GM12878 (cell line): ENCODE measurements around the gene ZNF672. TPM values are rescaled to one million over a fixed set of nuclear protein-coding genes. Genes with fewer than 3 reads are reported as not detected.

Source experiments
- BHLHE40 ChIP-seq, 2 experiments: fragments of 450-650 bp in 1 of 2; IDR thresholded peaks; 2 replicates each; pipeline ENCODE4 v1.6.1; 2011 to 2017; ENCODE audit warnings: low read depth in 2 of 2, borderline replicate concordance in 1 of 2, improper control_type of control experiment in 1 of 2, low read length in 1 of 2, mild to moderate bottlenecking in 1 of 2
- CHD1 ChIP-seq: IDR thresholded peaks from 2 replicates; pipeline ENCODE4 v1.6.1; 2012; ENCODE audit warnings: low read depth, low read length, improper control_type of control experiment
- CHD2 ChIP-seq: IDR thresholded peaks from 2 replicates; pipeline ENCODE4 v1.6.1; 2011; ENCODE audit warnings: low read depth, low read length, improper control_type of control experiment, borderline replicate concordance
- CREM ChIP-seq: IDR thresholded peaks from 2 replicates; pipeline ENCODE4 v1.6.1; 2014; ENCODE audit warnings: antibody characterized with exemption, low read depth
- FOS ChIP-seq: IDR thresholded peaks from 3 replicates; pipeline ENCODE4 v1.6.1; 2011; ENCODE audit warnings: borderline replicate concordance; ENCODE audit not compliant: insufficient read length; ENCODE audit errors: extremely low read depth
- JUND ChIP-seq: IDR thresholded peaks from 2 replicates; pipeline ENCODE4 v1.6.1; 2012; ENCODE audit warnings: low read depth, mild to moderate bottlenecking, low read length, improper control_type of control experiment, moderate library complexity
- KAT2A ChIP-seq: conservative IDR thresholded peaks from 2 replicates; pipeline ENCODE4 v1.6.1; 2011; ENCODE audit warnings: low read depth, low read length; ENCODE audit not compliant: control insufficient read depth
- MEF2A ChIP-seq: IDR thresholded peaks from 2 replicates; pipeline ENCODE4 v1.6.1; 2011; ENCODE audit warnings: low read depth, mild to moderate bottlenecking, low read length, moderate library complexity; ENCODE audit not compliant: insufficient read depth
- MEF2B ChIP-seq: fragments of 450-650 bp; IDR thresholded peaks from 2 replicates; pipeline ENCODE4 v1.6.1; 2018; ENCODE audit warnings: mild to moderate bottlenecking, moderate library complexity; ENCODE audit not compliant: partially characterized antibody, poor library complexity, severe bottlenecking
- MYB ChIP-seq: fragments of 150-350 bp; IDR thresholded peaks from 2 replicates; pipeline ENCODE4 v1.6.1; 2014; ENCODE audit warnings: mild to moderate bottlenecking, low read depth, low read length, borderline replicate concordance
- NR2C2 ChIP-seq: IDR thresholded peaks from 2 replicates; pipeline ENCODE4 v1.6.1; 2011; ENCODE audit warnings: borderline replicate concordance, low read depth; ENCODE audit not compliant: control insufficient read depth, insufficient read length
- POLR2AphosphoS2 ChIP-seq: IDR thresholded peaks from 2 replicates; pipeline ENCODE4 v1.6.1; 2011; ENCODE audit warnings: low read depth, mild to moderate bottlenecking, low read length, improper control_type of control experiment, moderate library complexity
- RAD51 ChIP-seq: fragments of 450-650 bp; IDR thresholded peaks from 2 replicates; pipeline ENCODE4 v1.6.1; 2016; ENCODE audit warnings: moderate library complexity, mild to moderate bottlenecking, inconsistent platforms
- RFX5 ChIP-seq: IDR thresholded peaks from 2 replicates; pipeline ENCODE4 v1.6.1; 2011; ENCODE audit warnings: low read depth, low read length, improper control_type of control experiment
- SMC3 ChIP-seq: IDR thresholded peaks from 2 replicates; pipeline ENCODE4 v1.6.1; 2011; ENCODE audit warnings: low read length, improper control_type of control experiment, borderline replicate concordance
- SREBF2 ChIP-seq: IDR thresholded peaks from 2 replicates; pipeline ENCODE4 v1.6.1; 2012; ENCODE audit warnings: mild to moderate bottlenecking, low read length
- SUPT20H ChIP-seq: IDR thresholded peaks from 2 replicates; pipeline ENCODE4 v1.6.1; 2011; ENCODE audit warnings: low read depth, mild to moderate bottlenecking, low read length, moderate library complexity, borderline replicate concordance; ENCODE audit not compliant: control insufficient read depth
- WRNIP1 ChIP-seq: IDR thresholded peaks from 2 replicates; pipeline ENCODE4 v1.6.1; 2011; ENCODE audit warnings: low read depth, low read length, improper control_type of control experiment, borderline replicate concordance
- ZNF622 ChIP-seq: fragments of 450-650 bp; IDR thresholded peaks from 2 replicates; pipeline ENCODE4 v1.6.1; 2017; ENCODE audit warnings: mild to moderate bottlenecking, inconsistent platforms
- polyA plus RNA-seq, 11 experiments: library from polyadenylated mRNA; depleted of rRNA in 4 of 11; unstranded in 6 of 11; stranded (reverse) in 5 of 11; fragments of >200 nt; fragmentation: Nextera tagmentation in 4 of 11; fragmentation: Illumina TruSeq in 1 of 11; extraction: Ambion mirVana in 4 of 11; extraction: Trizol in 1 of 11; gene quantifications; 1 replicate in 1 of 11; 2 replicates in 10 of 11; pipeline versions ENCODE4 v1.2.1 to v1.2.3, GENCODE V29; 2011 to 2016; ENCODE audit warnings: inconsistent platforms in 2 of 11, missing spikeins in 2 of 11, low read depth in 1 of 11
- total RNA-seq, 4 experiments: library from RNA; depleted of rRNA in 3 of 4; stranded (reverse); fragments of >200 nt in 3 of 4; fragmentation: Illumina TruSeq in 1 of 4; extraction: Trizol in 1 of 4; gene quantifications; 2 replicates each; pipeline versions ENCODE4 v1.2.1 to v1.2.3, GENCODE V29; 2013 to 2021
- TF ChIP-seq, protein P1 (sequence below): fragments of 450-650 bp; IDR thresholded peaks from 2 replicates; pipeline ENCODE4 v1.6.1; 2018; ENCODE audit warnings: mild to moderate bottlenecking, low read depth, moderate library complexity; ENCODE audit not compliant: partially characterized antibody
- TF ChIP-seq, protein P2 (sequence below): fragments of 450-650 bp; IDR thresholded peaks from 2 replicates; pipeline ENCODE4 v1.6.1; 2017; ENCODE audit warnings: antibody characterized with exemption, mild to moderate bottlenecking, moderate library complexity
- TF ChIP-seq, protein P3 (sequence below): IDR thresholded peaks from 2 replicates; pipeline ENCODE4 v1.6.1; 2012; ENCODE audit warnings: low read depth, low read length, improper control_type of control experiment
- TF ChIP-seq, protein P4 (sequence below): IDR thresholded peaks from 2 replicates; pipeline ENCODE4 v1.6.1; 2012; ENCODE audit warnings: low read depth, low read length, improper control_type of control experiment

Gene ZNF672
- total and polyA plus RNA-seq, 10 of the 15 experiments (the other 5 are each of a cell fraction or from before 2014, with no cell fraction given), result 2.9 to 51.3 (median 39.8) TPM

DNA sequence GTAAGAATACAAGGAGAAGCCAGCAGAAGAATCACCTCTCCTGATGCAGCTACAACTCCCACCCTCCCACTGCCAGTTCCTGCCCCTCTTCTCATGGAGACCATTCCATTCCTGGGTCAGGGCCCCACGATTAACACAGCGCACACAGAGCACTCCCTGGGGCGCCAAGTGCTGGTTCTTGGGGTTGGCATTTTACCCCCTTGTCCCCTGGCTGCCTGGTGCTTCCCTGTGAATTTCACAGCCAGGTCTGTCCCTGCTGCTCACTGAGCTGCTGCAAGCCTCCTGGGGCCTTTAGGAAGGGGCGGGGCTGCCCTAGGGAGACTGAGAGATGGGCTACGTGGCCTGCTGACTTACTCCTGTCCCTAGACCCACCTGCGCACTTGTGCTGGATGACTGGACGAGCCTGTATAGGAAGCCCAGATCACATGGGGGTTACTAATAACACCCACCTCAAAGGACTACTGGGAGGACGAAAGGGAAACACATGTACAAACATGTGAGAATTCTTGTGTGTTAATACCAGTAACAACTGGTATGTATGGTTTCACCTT lies 4.8 kb downstream of the ZNF672 start (continued):
- TF ChIP-seq, protein P1, sequence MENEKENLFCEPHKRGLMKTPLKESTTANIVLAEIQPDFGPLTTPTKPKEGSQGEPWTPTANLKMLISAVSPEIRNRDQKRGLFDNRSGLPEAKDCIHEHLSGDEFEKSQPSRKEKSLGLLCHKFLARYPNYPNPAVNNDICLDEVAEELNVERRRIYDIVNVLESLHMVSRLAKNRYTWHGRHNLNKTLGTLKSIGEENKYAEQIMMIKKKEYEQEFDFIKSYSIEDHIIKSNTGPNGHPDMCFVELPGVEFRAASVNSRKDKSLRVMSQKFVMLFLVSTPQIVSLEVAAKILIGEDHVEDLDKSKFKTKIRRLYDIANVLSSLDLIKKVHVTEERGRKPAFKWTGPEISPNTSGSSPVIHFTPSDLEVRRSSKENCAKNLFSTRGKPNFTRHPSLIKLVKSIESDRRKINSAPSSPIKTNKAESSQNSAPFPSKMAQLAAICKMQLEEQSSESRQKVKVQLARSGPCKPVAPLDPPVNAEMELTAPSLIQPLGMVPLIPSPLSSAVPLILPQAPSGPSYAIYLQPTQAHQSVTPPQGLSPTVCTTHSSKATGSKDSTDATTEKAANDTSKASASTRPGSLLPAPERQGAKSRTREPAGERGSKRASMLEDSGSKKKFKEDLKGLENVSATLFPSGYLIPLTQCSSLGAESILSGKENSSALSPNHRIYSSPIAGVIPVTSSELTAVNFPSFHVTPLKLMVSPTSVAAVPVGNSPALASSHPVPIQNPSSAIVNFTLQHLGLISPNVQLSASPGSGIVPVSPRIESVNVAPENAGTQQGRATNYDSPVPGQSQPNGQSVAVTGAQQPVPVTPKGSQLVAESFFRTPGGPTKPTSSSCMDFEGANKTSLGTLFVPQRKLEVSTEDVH, result no peak
- TF ChIP-seq MYB (no peak), KAT2A (no peak), SUPT20H (no peak), CHD1 (no peak), POLR2AphosphoS2 (no peak), RAD51 (peak; percentile 84), WRNIP1 (no peak), CHD2 (0 out of 2 replicates have a peak, but pooled peaks have one; percentile 38), SREBF2 (no peak), MEF2B (peak; percentile 93), FOS (no peak), SMC3 (no peak), NR2C2 (no peak), MEF2A (no peak), RFX5 (no peak), BHLHE40 (IDR thresholded peaks at IDR 0.05; ENCODE audit: borderline replicate concordance in 1 of 2, low read depth in 2 of 2, low read length in 1 of 2) (peak; percentile 48 to 50; a peak in 3 of 4 replicates), JUND (no peak), CREM (peak; percentile 21; the same call in 1 of the 2 replicates), ZNF622 (no peak)
- TF ChIP-seq, protein P2, sequence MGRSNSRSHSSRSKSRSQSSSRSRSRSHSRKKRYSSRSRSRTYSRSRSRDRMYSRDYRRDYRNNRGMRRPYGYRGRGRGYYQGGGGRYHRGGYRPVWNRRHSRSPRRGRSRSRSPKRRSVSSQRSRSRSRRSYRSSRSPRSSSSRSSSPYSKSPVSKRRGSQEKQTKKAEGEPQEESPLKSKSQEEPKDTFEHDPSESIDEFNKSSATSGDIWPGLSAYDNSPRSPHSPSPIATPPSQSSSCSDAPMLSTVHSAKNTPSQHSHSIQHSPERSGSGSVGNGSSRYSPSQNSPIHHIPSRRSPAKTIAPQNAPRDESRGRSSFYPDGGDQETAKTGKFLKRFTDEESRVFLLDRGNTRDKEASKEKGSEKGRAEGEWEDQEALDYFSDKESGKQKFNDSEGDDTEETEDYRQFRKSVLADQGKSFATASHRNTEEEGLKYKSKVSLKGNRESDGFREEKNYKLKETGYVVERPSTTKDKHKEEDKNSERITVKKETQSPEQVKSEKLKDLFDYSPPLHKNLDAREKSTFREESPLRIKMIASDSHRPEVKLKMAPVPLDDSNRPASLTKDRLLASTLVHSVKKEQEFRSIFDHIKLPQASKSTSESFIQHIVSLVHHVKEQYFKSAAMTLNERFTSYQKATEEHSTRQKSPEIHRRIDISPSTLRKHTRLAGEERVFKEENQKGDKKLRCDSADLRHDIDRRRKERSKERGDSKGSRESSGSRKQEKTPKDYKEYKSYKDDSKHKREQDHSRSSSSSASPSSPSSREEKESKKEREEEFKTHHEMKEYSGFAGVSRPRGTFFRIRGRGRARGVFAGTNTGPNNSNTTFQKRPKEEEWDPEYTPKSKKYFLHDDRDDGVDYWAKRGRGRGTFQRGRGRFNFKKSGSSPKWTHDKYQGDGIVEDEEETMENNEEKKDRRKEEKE, result no peak
- TF ChIP-seq, protein P3, sequence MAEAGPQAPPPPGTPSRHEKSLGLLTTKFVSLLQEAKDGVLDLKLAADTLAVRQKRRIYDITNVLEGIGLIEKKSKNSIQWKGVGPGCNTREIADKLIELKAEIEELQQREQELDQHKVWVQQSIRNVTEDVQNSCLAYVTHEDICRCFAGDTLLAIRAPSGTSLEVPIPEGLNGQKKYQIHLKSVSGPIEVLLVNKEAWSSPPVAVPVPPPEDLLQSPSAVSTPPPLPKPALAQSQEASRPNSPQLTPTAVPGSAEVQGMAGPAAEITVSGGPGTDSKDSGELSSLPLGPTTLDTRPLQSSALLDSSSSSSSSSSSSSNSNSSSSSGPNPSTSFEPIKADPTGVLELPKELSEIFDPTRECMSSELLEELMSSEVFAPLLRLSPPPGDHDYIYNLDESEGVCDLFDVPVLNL, result no peak
- TF ChIP-seq, protein P4, sequence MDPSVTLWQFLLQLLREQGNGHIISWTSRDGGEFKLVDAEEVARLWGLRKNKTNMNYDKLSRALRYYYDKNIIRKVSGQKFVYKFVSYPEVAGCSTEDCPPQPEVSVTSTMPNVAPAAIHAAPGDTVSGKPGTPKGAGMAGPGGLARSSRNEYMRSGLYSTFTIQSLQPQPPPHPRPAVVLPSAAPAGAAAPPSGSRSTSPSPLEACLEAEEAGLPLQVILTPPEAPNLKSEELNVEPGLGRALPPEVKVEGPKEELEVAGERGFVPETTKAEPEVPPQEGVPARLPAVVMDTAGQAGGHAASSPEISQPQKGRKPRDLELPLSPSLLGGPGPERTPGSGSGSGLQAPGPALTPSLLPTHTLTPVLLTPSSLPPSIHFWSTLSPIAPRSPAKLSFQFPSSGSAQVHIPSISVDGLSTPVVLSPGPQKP, result no peak
